Stimulated activated naive CD8-positive, alpha-beta T cell treated with anti-CD3 and anti-CD28 coated beads, Interleukin-15, amount 100 ng/mL, for 72 hours (primary cell): ENCODE data around the gene SDCBP2.
A peak's percentile ranks its signal among the peaks of the same experiment; 100 is the strongest.
"Not testable (repeated sequence)": the region's sequence is repeated elsewhere in the genome, so short reads cannot be mapped to it uniquely, and the experiment has no call there.

Experiments used
- ATAC-seq: fragments of 150-1000 bp; cut with Tn5 transposase; 2 replicates; pipeline ENCODE4 v1.10.0; 2021; ENCODE audit warnings: mild to moderate bottlenecking, moderate library complexity
- DNase-seq, 2 donors: peaks; one replicate each; pipeline ENCODE4 v3.0.0; 2021 to 2022
- H3K27ac Mint-ChIP-seq, 2 donors: one replicate each; pipeline ENCODE4 v1.8.0; 2022; ENCODE audit warnings: mild to moderate bottlenecking in 2 of 2, mixed read lengths in 2 of 2, moderate library complexity in 2 of 2
- H3K27me3 Mint-ChIP-seq: one replicate; pipeline ENCODE4 v1.8.0; 2022; ENCODE audit warnings: mixed read lengths
- H3K4me1 Mint-ChIP-seq: one replicate; pipeline ENCODE4 v1.8.0; 2022; ENCODE audit warnings: mild to moderate bottlenecking, mixed read lengths
- H3K4me3 Mint-ChIP-seq, 2 donors: one replicate each; pipeline ENCODE4 v1.8.0; 2022; ENCODE audit warnings: mild to moderate bottlenecking in 2 of 2, mixed read lengths in 2 of 2, moderate library complexity in 1 of 2
- H3K9me3 Mint-ChIP-seq, 2 donors: one replicate each; pipeline ENCODE4 v1.8.0; 2022; ENCODE audit warnings: mixed read lengths in 2 of 2

The SDCBP2 gene

GRCh38 chr20:1368448-1369199 is 39.7 kb upstream of the SDCBP2 start:
- Mint-ChIP-seq H3K9me3 (peaks cover 0 to 4% of the 10 kb centered on the region in 2 donors), H3K27ac (peak overlapping the region in 1 of 2 donors; percentile 62), H3K4me3 (no peak overlapping the region), H3K27me3 (no peaks in the 10 kb centered on the region), H3K4me1 (peaks cover 61% of the 10 kb centered on the region)
- ATAC-seq (no peak), DNase-seq (no peak)

DNA sequence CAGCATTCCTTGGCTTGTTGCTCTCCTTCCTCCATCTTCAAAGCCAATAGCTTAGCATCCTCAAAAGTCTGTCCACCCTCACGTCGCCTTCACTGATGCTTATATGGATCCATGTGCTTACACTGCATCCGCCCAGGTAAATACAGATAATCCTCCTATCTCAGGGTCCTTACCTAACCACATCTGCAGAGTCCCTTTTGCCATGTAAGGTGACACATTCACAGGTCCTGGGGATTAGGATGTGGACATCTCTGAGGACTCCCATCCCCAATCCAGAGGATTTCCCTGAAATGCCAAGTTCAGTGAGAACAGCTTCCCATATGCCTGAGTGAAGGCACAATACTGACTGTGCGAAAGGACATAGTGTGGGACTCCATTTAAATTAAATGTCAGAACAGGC is 38.5 kb upstream of the SDCBP2 start:
- DNase-seq (no peak), ATAC-seq (no peak)

DNA sequence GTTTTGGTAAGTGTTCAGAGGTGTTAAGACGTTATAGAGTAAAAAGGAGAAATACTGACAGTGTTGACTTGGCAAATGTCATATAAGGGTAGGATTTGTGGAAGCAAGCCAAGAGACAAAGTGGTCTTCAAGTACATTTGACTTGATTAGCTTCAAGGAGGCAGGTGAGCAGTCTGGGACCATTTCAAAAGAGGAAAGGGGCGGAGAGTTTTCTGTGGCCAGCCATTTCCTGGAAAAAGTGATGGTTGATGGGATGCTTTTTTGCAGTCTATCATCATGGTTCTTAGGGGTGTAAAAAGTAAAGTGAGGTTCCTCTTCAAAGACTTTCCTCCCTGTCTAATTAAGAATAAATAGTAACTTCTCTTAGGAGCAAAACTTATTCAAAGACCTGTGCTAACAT is 35.2 kb upstream of the SDCBP2 start:
- no peaks in the 10 kb centered on the region for H3K27me3 Mint-ChIP-seq
- peaks cover 78% of the 10 kb centered on the region for H3K4me1 Mint-ChIP-seq
- peak; percentile 14 for ATAC-seq
- H3K27ac Mint-ChIP-seq, result peak overlapping the region in 1 of 2 donors; percentile 49
- peak overlapping the region; percentile 43 to 72 for H3K4me3 Mint-ChIP-seq
- H3K9me3 Mint-ChIP-seq, result peaks cover 0 to 4% of the 10 kb centered on the region in 2 donors
- peak in 1 of 2 donors; percentile 23 for DNase-seq

More for the DNA sequence above, 38.5 kb upstream of the SDCBP2 start:
- H3K9me3 Mint-ChIP-seq, result peaks cover 0 to 4% of the 10 kb centered on the region in 2 donors
- no peak overlapping the region for H3K27ac Mint-ChIP-seq
- peaks cover 68% of the 10 kb centered on the region for H3K4me1 Mint-ChIP-seq
- H3K27me3 Mint-ChIP-seq, result no peaks in the 10 kb centered on the region
- no peak overlapping the region for H3K4me3 Mint-ChIP-seq

GRCh38 chr20:1363522-1363921 is 34.6 kb upstream of the SDCBP2 start:
- Mint-ChIP-seq H3K4me1 (peaks cover 78% of the 10 kb centered on the region), H3K27ac (peak overlapping the region in 1 of 2 donors; percentile 48), H3K4me3 (peak overlapping the region; percentile 43 to 72), H3K27me3 (no peaks in the 10 kb centered on the region), H3K9me3 (peaks cover 0 to 4% of the 10 kb centered on the region in 2 donors)
- DNase-seq, result no peak
- ATAC-seq, result no peak

GRCh38 chr20:1362484-1362883 is 33.5 kb upstream of the SDCBP2 start:
- Mint-ChIP-seq H3K27ac (no peak overlapping the region), H3K4me3 (peak overlapping the region in 1 of 2 donors; percentile 16), H3K27me3 (no peaks in the 10 kb centered on the region), H3K9me3 (peaks cover 0 to 4% of the 10 kb centered on the region in 2 donors), H3K4me1 (peaks cover 87% of the 10 kb centered on the region)
- peak in 1 of 2 donors; percentile 49 for DNase-seq
- peak; percentile 21 for ATAC-seq

- H3K4me3 Mint-ChIP-seq, result peak overlapping the region in 1 of 2 donors; percentile 21
- H3K9me3 Mint-ChIP-seq, result peaks cover 2 to 3% of the 10 kb centered on the region in 2 donors
- DNase-seq (no peak), ATAC-seq (peak; percentile 33)
- H3K27me3 Mint-ChIP-seq, result no peaks in the 10 kb centered on the region
- H3K27ac Mint-ChIP-seq, result peak overlapping the region in 1 of 2 donors; percentile 6
- H3K4me1 Mint-ChIP-seq, result peaks cover 87% of the 10 kb centered on the region
Measured at GRCh38 chr20:1360094-1360846, 31.3 kb upstream of the SDCBP2 start.

- peak; percentile 96 for ATAC-seq
- Mint-ChIP-seq H3K27me3 (no peaks in the 10 kb centered on the region), H3K27ac (peak overlapping the region; percentile 38 to 81), H3K9me3 (peaks cover 10 to 19% of the 10 kb centered on the region in 2 donors), H3K4me3 (peak overlapping the region; percentile 63 to 77), H3K4me1 (peaks cover 72% of the 10 kb centered on the region)
- DNase-seq, result peak; percentile 50 to 68
Measured at GRCh38 chr20:1357921-1358671, 29.2 kb upstream of the SDCBP2 start.

GRCh38 chr20:1353956-1354355 is 25.0 kb upstream of the SDCBP2 start:
- Mint-ChIP-seq H3K9me3 (peaks cover 18 to 25% of the 10 kb centered on the region in 2 donors), H3K27ac (peak overlapping the region in 1 of 2 donors; percentile 30), H3K4me3 (no peak overlapping the region), H3K4me1 (peaks cover 43% of the 10 kb centered on the region), H3K27me3 (no peaks in the 10 kb centered on the region)
- ATAC-seq (no peak), DNase-seq (no peak)

DNA sequence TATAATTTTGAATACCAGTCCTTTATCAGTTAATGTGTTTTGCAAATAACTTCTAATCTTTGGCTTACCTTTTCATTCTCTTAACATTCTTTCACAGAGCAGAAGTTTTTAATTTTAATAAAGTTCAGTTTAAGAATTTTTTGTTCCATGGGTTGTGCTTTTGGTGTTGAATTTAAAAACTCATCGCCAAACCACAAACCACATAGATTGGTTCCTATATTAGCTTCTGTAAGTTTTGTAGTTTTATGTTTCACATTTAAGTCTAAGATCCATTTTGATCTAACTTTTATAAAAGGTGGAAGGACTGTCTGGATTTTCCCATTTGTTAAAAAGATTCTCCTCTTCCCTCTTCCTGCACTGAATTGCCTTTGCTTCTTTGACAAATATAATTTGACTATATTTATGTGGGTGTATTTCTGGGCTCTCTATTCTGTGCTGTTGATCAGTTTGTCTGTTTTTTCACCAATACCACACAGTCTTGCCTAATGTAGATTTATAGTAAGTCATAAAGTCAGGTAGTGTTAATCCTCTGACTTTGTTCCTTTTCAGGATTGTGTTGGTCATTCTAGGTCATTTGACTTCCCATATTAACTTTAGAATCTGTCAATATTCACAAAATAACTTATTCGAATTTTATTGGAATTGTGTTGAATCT is 17.5 kb upstream of the SDCBP2 start:
- DNase-seq (no peak), ATAC-seq (peak; percentile 46)
- Mint-ChIP-seq H3K27ac (peak overlapping the region; percentile 16 to 44), H3K4me1 (peaks cover 24% of the 10 kb centered on the region), H3K9me3 (no peaks in the 10 kb centered on the region), H3K4me3 (peak overlapping the region; percentile 24 to 41), H3K27me3 (no peaks in the 10 kb centered on the region)

DNA sequence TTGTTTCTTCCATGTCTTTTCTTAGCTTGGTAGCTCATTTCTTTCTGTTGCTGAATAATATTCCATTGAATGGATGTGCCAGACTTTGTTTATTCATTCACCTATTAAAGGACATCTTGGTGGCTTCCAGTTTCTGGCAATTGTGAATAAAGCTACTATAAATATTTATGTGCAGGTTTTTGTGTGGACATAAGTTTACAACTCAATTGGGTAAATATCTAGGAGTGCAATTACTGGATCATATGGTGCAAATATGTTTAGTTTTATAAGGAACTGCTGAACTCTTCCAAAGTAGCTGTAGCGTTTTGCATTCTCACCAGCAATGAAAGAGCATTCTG is 16.8 kb upstream of the SDCBP2 start:
- DNase-seq (no peak), ATAC-seq (no peak)
- H3K27ac Mint-ChIP-seq, result no peak overlapping the region
- no peak overlapping the region for H3K4me3 Mint-ChIP-seq
- H3K4me1 Mint-ChIP-seq, result peaks cover 24% of the 10 kb centered on the region
- no peaks in the 10 kb centered on the region for H3K9me3 Mint-ChIP-seq
- no peaks in the 10 kb centered on the region for H3K27me3 Mint-ChIP-seq

DNA sequence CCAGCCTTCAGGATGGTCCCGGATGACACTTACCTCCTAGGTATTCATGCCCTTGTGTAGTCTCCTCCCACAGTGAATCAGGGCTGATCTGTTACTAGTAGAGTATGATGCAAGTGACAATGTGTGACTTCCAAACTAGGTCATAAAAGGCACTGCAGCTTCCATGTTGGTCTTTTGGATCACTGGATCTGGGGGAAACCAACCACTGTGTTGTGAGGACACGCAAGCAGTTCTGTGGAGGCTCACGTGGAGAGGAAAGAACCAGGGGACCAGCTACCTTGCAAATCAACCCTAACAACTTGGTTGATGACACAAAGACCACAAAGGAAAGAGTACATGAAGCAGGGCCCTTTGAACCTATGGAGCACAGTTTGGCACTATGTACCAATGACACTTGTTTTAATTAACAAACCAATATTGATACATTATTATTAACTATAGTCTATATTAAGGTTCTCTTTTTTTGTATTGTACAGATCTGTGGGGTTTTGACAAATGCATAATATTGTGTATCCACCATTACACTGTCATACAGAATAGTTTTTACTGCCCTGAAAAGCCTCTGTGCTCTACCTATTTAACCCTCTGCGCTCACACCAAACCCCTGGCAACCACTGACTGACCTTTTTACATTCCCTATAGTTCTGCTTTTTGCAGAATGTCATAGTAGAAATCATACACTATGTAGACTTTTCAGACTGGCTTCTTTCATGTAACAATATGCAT is 16.3 kb upstream of the SDCBP2 start:
- Mint-ChIP-seq H3K27me3 (no peaks in the 10 kb centered on the region), H3K9me3 (no peaks in the 10 kb centered on the region), H3K27ac (peak overlapping the region; percentile 74 to 79), H3K4me1 (peaks cover 24% of the 10 kb centered on the region), H3K4me3 (no peak overlapping the region)
- ATAC-seq (peak; percentile 80), DNase-seq (no peak)

DNA sequence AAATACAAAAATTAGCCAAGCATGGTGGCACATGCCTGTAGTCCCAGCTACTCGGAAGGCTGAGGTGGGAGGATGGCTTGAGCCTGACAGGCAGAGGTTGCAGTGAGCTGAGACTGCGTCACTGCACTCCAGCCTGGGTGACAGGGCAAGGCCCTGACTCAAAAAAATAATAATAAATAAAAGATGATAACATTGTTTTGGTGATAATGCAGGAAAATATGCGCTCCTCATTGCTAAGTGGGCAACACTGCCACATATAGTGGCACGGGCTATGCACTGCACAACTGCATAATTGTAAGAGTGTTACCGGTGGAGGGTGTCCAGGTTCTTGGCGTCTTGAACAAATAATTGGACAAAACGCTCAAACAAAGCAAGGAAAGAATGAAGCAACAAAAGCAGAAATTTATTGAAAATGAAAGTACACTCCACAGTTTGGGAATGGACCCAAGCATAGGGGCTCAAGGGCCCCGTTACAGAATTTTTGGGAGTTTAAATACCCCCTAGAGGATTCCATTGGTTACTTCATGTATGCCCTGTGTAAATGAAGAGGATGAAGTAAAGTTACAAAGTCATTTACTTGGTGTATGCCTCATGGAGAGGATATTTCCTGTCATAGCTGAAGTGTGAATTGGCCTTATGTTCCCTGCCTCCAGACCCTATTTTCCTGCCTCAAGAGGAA is 14.6 kb upstream of the SDCBP2 start:
- not testable (repeated sequence) for H3K4me3 Mint-ChIP-seq, DNase-seq, H3K27me3 Mint-ChIP-seq, H3K9me3 Mint-ChIP-seq, H3K27ac Mint-ChIP-seq, ATAC-seq
- H3K4me1 Mint-ChIP-seq, result peaks cover 24% of the 10 kb centered on the region

GRCh38 chr20:1341561-1342265 is 12.8 kb upstream of the SDCBP2 start:
- Mint-ChIP-seq H3K4me1 (peaks cover 32% of the 10 kb centered on the region), H3K4me3 (no peak overlapping the region), H3K27me3 (no peaks in the 10 kb centered on the region), H3K9me3 (no peaks in the 10 kb centered on the region), H3K27ac (no peak overlapping the region)
- no peak for ATAC-seq
- DNase-seq, result no peak

- ATAC-seq, result no peak
- Mint-ChIP-seq H3K27me3 (no peaks in the 10 kb centered on the region), H3K9me3 (no peaks in the 10 kb centered on the region), H3K4me1 (peaks cover 32% of the 10 kb centered on the region), H3K27ac (no peak overlapping the region), H3K4me3 (no peak overlapping the region)
- DNase-seq, result no peak
Measured at GRCh38 chr20:1338801-1339200, 9.9 kb upstream of the SDCBP2 start.
